Measurements from ENCODE around the gene FAM171A1.
"Not testable (repeated sequence)": the region's sequence is repeated elsewhere in the genome, so short reads cannot be mapped to it uniquely, and the experiment has no call there.

FAM171A1 gene

GRCh38 chr10:15290150-15290549, 80.9 kb downstream of the FAM171A1 start:
- DNase-seq (ENCODE audit: low spot score), result no peak

GRCh38 chr10:15280974-15281373, 90.1 kb downstream of the FAM171A1 start:
- no peak for DNase-seq (ENCODE audit: low spot score)

- DNase-seq (ENCODE audit: low spot score), result no peak
Observed at GRCh38 chr10:15280462-15280861, 90.6 kb downstream of the FAM171A1 start.

- DNase-seq (ENCODE audit: low spot score), result no peak
Observed at GRCh38 chr10:15279236-15279635, 91.9 kb downstream of the FAM171A1 start.

GRCh38 chr10:15278786-15279185, 92.3 kb downstream of the FAM171A1 start:
- no peak for DNase-seq (ENCODE audit: low spot score)

- not testable (repeated sequence) for DNase-seq (ENCODE audit: low spot score)
Observed at GRCh38 chr10:15276039-15276438, 95.0 kb downstream of the FAM171A1 start.

GRCh38 chr10:15269838-15270237, 101.3 kb downstream of the FAM171A1 start:
- DNase-seq (ENCODE audit: low spot score), result not testable (repeated sequence)

GRCh38 chr10:15267496-15267895, 103.6 kb downstream of the FAM171A1 start:
- no peak for DNase-seq (ENCODE audit: low spot score)

- DNase-seq (ENCODE audit: low spot score), result no peak
Observed at GRCh38 chr10:15266117-15266516, 105.0 kb downstream of the FAM171A1 start.

- no peak for DNase-seq (ENCODE audit: low spot score)
Observed at GRCh38 chr10:15265558-15265957, 105.5 kb downstream of the FAM171A1 start.

GRCh38 chr10:15265056-15265455, 106.0 kb downstream of the FAM171A1 start:
- DNase-seq (ENCODE audit: low spot score), result no peak

GRCh38 chr10:15263657-15264323, 107.3 kb downstream of the FAM171A1 start:
- no peak for DNase-seq (ENCODE audit: low spot score)

- DNase-seq (ENCODE audit: low spot score), result peak; percentile 68
Observed at GRCh38 chr10:15262036-15262713, 108.9 kb downstream of the FAM171A1 start.

- DNase-seq (ENCODE audit: low spot score), result no peak
Observed at GRCh38 chr10:15259136-15259535, 112.0 kb downstream of the FAM171A1 start.

GRCh38 chr10:15258255-15258654, 112.8 kb downstream of the FAM171A1 start:
- DNase-seq (ENCODE audit: low spot score), result no peak

- DNase-seq (ENCODE audit: low spot score), result no peak
Observed at GRCh38 chr10:15255961-15256360, 115.1 kb downstream of the FAM171A1 start.

GRCh38 chr10:15254808-15255648, 116.1 kb downstream of the FAM171A1 start:
- peak; percentile 85 for DNase-seq (ENCODE audit: low spot score)

GRCh38 chr10:15253951-15254807, 116.9 kb downstream of the FAM171A1 start:
- DNase-seq (ENCODE audit: low spot score), result peak; percentile 70

- no peak for DNase-seq (ENCODE audit: low spot score)
Observed at GRCh38 chr10:15252396-15252795, 118.7 kb downstream of the FAM171A1 start.

- no peak for DNase-seq (ENCODE audit: low spot score)
Observed at GRCh38 chr10:15251791-15252380, 119.2 kb downstream of the FAM171A1 start.

GRCh38 chr10:15245530-15245929, 125.6 kb downstream of the FAM171A1 start:
- DNase-seq (ENCODE audit: low spot score), result no peak

All from Ammon's horn (tissue), 1 donor.